K562 (cell line): ENCODE results near the gene TTC28. TPM values are rescaled to one million over a fixed set of nuclear protein-coding genes. Genes with fewer than 3 reads are reported as not detected.
A peak's percentile ranks its signal among the peaks of the same experiment; 100 is the strongest.

Experiments used
- ATAC-seq: fragments of 200-7000 bp; cut with Tn5 transposase; 3 replicates; pipeline ENCODE4 v1.9.1; 2020; ENCODE audit warnings: moderate library complexity
- BruUV-seq: library from RNA; stranded (reverse); fragments of 400-500 nt; replicated peaks from 2 replicates; lab custom pipeline; 2021; lab: Mats Ljungman, UMichigan
- CTCF ChIA-PET: fragments of 300-600 bp; formaldehyde crosslinking; extraction: SDS; loops from one replicate; lab custom pipeline; 2021; ENCODE audit warnings: low intra/inter-chr PET ratio; lab: Yijun Ruan, JAX
- POLR2A ChIA-PET: fragments of 300-600, 350-650 bp; sonication (Branson Sonifier 250); formaldehyde crosslinking; extraction: SDS; loops from one replicate; lab custom pipeline; 2021; ENCODE audit warnings: antibody characterized with exemption, inconsistent platforms; lab: Yijun Ruan, JAX
- DNase-seq, 4 experiments: peaks; one replicate each; pipeline versions ENCODE4 v3.0.0 to v3.0.0-alpha.2; 2011 to 2018; ENCODE audit warnings: low spot score in 3 of 4, mixed read lengths in 3 of 4; ENCODE audit errors: extremely low read depth in 1 of 4
- FAIRE-seq: peaks from 2 replicates; lab custom pipeline; 2011; peaks lifted over from hg19 to GRCh38; lab: Jason Lieb, UNC
- H2AFZ ChIP-seq: 2 replicates; pipeline ENCODE4 v1.6.0; 2011; ENCODE audit warnings: low read depth, low read length, control low read depth, inconsistent platforms
- H3K27ac ChIP-seq: fragments of 200-600 bp; 3 replicates; pipeline ENCODE4 v1.8.0; 2011; ENCODE audit warnings: low read depth, mild to moderate bottlenecking, control low read depth, inconsistent platforms, low read length, moderate library complexity, mixed read lengths; ENCODE audit errors: extremely low read depth
- H3K27me3 ChIP-seq, 2 experiments: fragments of 300-600 bp in 1 of 2; 2 replicates in 1 of 2; 3 replicates in 1 of 2; pipeline versions ENCODE4 v1.6.0 to v1.8.0; 2011; ENCODE audit warnings: inconsistent platforms in 2 of 2, low read length in 2 of 2, mild to moderate bottlenecking in 1 of 2, mixed read lengths in 1 of 2, moderate library complexity in 1 of 2; ENCODE audit not compliant: control insufficient read depth in 2 of 2, insufficient read depth in 2 of 2
- H3K36me3 ChIP-seq: fragments of 300-600 bp; 3 replicates; pipeline ENCODE4 v1.8.0; 2011; ENCODE audit warnings: mild to moderate bottlenecking, low read length, inconsistent platforms; ENCODE audit not compliant: control insufficient read depth, insufficient read depth
- H3K4me1 ChIP-seq, 2 experiments: fragments of 200-600 bp in 1 of 2; replicated peaks in 1 of 2; 2 replicates in 1 of 2; 3 replicates in 1 of 2; pipeline versions ENCODE4 v1.5.1 to v1.8.0; 2011; ENCODE audit warnings: inconsistent platforms in 2 of 2, low read length in 2 of 2, mild to moderate bottlenecking in 1 of 2, mixed read lengths in 1 of 2, moderate library complexity in 1 of 2; ENCODE audit not compliant: control insufficient read depth in 2 of 2, insufficient read depth in 2 of 2
- H3K4me2 ChIP-seq: 2 replicates; pipeline ENCODE4 v1.6.1; 2011; ENCODE audit warnings: low read length, control low read depth, inconsistent platforms, mixed read lengths; ENCODE audit not compliant: insufficient read depth
- H3K4me3 ChIP-seq: fragments of 200-600 bp; sonication (generic), shearing (Covaris generic); 2 replicates; pipeline ENCODE4 v1.5.1; 2016; ENCODE audit warnings: control low read depth, inconsistent platforms
- H3K79me2 ChIP-seq: fragments of 200-600 bp; 3 replicates; pipeline ENCODE4 v1.8.0; 2011; ENCODE audit warnings: low read length, inconsistent platforms; ENCODE audit not compliant: control insufficient read depth, insufficient read depth
- H3K9ac ChIP-seq, 2 experiments: 2 replicates each; pipeline versions ENCODE4 v1.6.0 to v1.6.1; 2011; ENCODE audit warnings: low read depth in 2 of 2, low read length in 2 of 2, control low read depth in 1 of 2, inconsistent platforms in 1 of 2, mild to moderate bottlenecking in 1 of 2, mixed read lengths in 1 of 2; ENCODE audit not compliant: insufficient read depth in 1 of 2
- H3K9me1 ChIP-seq: one replicate; pipeline ENCODE4 v1.6.0; 2011; ENCODE audit warnings: inconsistent platforms, mild to moderate bottlenecking, low read length, moderate library complexity; ENCODE audit not compliant: control insufficient read depth, insufficient read depth
- H3K9me3 ChIP-seq: replicated peaks from 2 replicates; pipeline ENCODE4 v1.5.1; 2011; ENCODE audit warnings: low read depth, low read length, inconsistent platforms; ENCODE audit not compliant: control insufficient read depth, insufficient read depth
- H4K20me1 ChIP-seq: replicated peaks from 2 replicates; pipeline ENCODE4 v1.6.1; 2011; ENCODE audit warnings: low read length, inconsistent platforms, mixed read lengths; ENCODE audit not compliant: control insufficient read depth, insufficient read depth
- CGGBP1 ChIP-seq: fragments of 250-450 bp; sonication (Bioruptor Pico); IDR thresholded peaks from 2 replicates; pipeline ENCODE4 v1.9.0; 2021; ENCODE audit warnings: mild to moderate bottlenecking
- KLF13 ChIP-seq: fragments of 450-650 bp; IDR thresholded peaks from 2 replicates; pipeline ENCODE4 v1.6.1; 2016; ENCODE audit warnings: missing genetic modification characterization, low read depth, mild to moderate bottlenecking, missing compliant biosample characterization, moderate library complexity, borderline replicate concordance
- NCOA1 ChIP-seq: fragments of 450-650 bp; IDR thresholded peaks from 2 replicates; pipeline ENCODE4 v1.6.1; 2016; ENCODE audit warnings: low read depth
- SIRT6 ChIP-seq: IDR thresholded peaks from one replicate; pipeline ENCODE4 v1.6.1; 2012; ENCODE audit warnings: low read depth, mild to moderate bottlenecking, control low read depth, inconsistent platforms, low read length, moderate library complexity
- TCF3 ChIP-seq: sonication (generic); formaldehyde crosslinking; IDR thresholded peaks from 2 replicates; pipeline ENCODE4 v1.4.0; 2020; ENCODE audit warnings: mild to moderate bottlenecking, missing genetic modification reagents
- ZFP91 ChIP-seq: sonication (generic); formaldehyde crosslinking; IDR thresholded peaks from 2 replicates; pipeline ENCODE4 v1.8.0; 2022; ENCODE audit warnings: mild to moderate bottlenecking, missing genetic modification reagents
- ZNF449 ChIP-seq: fragments of 250-450 bp; sonication (Bioruptor Pico); IDR thresholded peaks from 2 replicates; pipeline ENCODE4 v1.8.0; 2022; ENCODE audit warnings: moderate library complexity, mild to moderate bottlenecking, inconsistent platforms
- ZNF76 ChIP-seq: fragments of 250-450 bp; sonication (Bioruptor Pico); IDR thresholded peaks from 2 replicates; pipeline ENCODE4 v1.4.0; 2020; ENCODE audit warnings: mild to moderate bottlenecking, moderate library complexity, borderline replicate concordance
- WGBS: fragments of 100-300 bp; shearing (Covaris generic); methylation state at CpG from one replicate; pipeline ENCODE4 v1.1.6; 2016; ENCODE audit warnings: low coverage, mixed read lengths; ENCODE audit not compliant: insufficient coverage; ENCODE audit errors: missing lambda C conversion rate; 5-methylcytosine and 5-hydroxymethylcytosine counted together
- in situ Hi-C: fragments of 300-500 bp; cut with MboI; formaldehyde crosslinking; loops from 4 replicates; pipeline ENCODE4 v1.15.0; 2018; ENCODE audit warnings: inconsistent platforms, mixed read lengths
- intact Hi-C: fragments of 100-400 bp; cut with micrococcal nuclease; formaldehyde crosslinking; loops from 2 replicates; pipeline ENCODE4 v1.14.2; 2022
- polyA plus RNA-seq, 8 experiments: library from polyadenylated mRNA; depleted of rRNA in 4 of 8; stranded (reverse) in 5 of 8; unstranded in 3 of 8; fragments of >200 nt; fragmentation: Nextera tagmentation in 2 of 8; fragmentation: Illumina TruSeq in 1 of 8; extraction: Ambion mirVana in 2 of 8; extraction: Trizol in 1 of 8; gene quantifications; 2 replicates each; pipeline versions ENCODE4 v1.2.1 to v1.2.3, GENCODE V29; 2011 to 2014; ENCODE audit warnings: inconsistent platforms in 1 of 8, missing spikeins in 1 of 8
- total RNA-seq, 7 experiments: library from RNA; depleted of rRNA in 6 of 7; stranded (reverse); fragments of >200 nt in 6 of 7; fragmentation: Illumina TruSeq in 2 of 7; extraction: Trizol in 2 of 7; gene quantifications; 2 replicates each; pipeline versions ENCODE4 v1.2.1 to v1.2.3, GENCODE V29; 2011 to 2021; ENCODE audit warnings: low replicate concordance in 1 of 7

TTC28 gene
- total and polyA plus RNA-seq, 9 of the 15 experiments (the other 6 are each of a cell fraction or from before 2014, with no cell fraction given), result 0.22 to 10.7 (median 3.1) TPM

GRCh38 chr22:28563636-28564035 is 116.0 kb downstream of the TTC28 start:
- Histone ChIP-seq H3K4me3 (no peak overlapping the region), H3K4me2 (no peak overlapping the region), H3K79me2 (no peaks in the 10 kb centered on the region), H4K20me1 (no peaks in the 10 kb centered on the region), H3K9ac (no peak overlapping the region), H3K9me3 (no peaks in the 10 kb centered on the region), H3K4me1 (peaks cover 3 to 30% of the 10 kb centered on the region in 2 experiments; a peak in 3 of 5 replicates), H3K9me1 (no peaks in the 10 kb centered on the region), H3K27me3 (no peaks in the 10 kb centered on the region), H3K27ac (no peak overlapping the region), H3K36me3 (no peaks in the 10 kb centered on the region), H2AFZ (no peak overlapping the region)
- ChIA-PET CTCF (no interaction called here), POLR2A (no interaction called here)
- intact Hi-C loops (no loop called here), in situ Hi-C loops (no loop called here)
- WGBS, result 73% methylated on average over 2 of the region's 2 CpGs
- FAIRE-seq (no peak), DNase-seq (no peak), ATAC-seq (no peak)
- BruUV-seq, result no TSS peak
- no peak for TF ChIP-seq CGGBP1 (CRISPR knock-in tag)

GRCh38 chr22:28562324-28562723 is 117.3 kb downstream of the TTC28 start:
- POLR2A ChIA-PET, result interaction anchor here (0.7 kb wide), 1 partner anchor 238 kb away, joined by 3 read pairs; no protein-coding TSS in a partner anchor
- Histone ChIP-seq H3K9ac (no peak overlapping the region), H3K4me3 (no peak overlapping the region), H4K20me1 (no peaks in the 10 kb centered on the region), H3K36me3 (no peaks in the 10 kb centered on the region), H3K4me2 (no peak overlapping the region), H3K27me3 (no peaks in the 10 kb centered on the region), H2AFZ (0 out of 2 replicates have a peak overlapping the region, but pooled peaks have one; percentile 44), H3K9me3 (no peaks in the 10 kb centered on the region), H3K79me2 (no peaks in the 10 kb centered on the region), H3K27ac (peak overlapping the region; percentile 3; the same call in 1 of the 3 replicates), H3K9me1 (no peaks in the 10 kb centered on the region), H3K4me1 (peaks cover 3 to 30% of the 10 kb centered on the region in 2 experiments; a peak in 3 of 5 replicates)
- no TSS peak for BruUV-seq
- in situ Hi-C loops, result no loop called here
- DNase-seq (no peak), ATAC-seq (no peak), FAIRE-seq (no peak)
- CTCF ChIA-PET, result no interaction called here
- intact Hi-C loops, result no loop called here
- 78% methylated on average over 1 of the region's 1 CpG for WGBS
- TF ChIP-seq TCF3 (CRISPR knock-in tag) (no peak), SIRT6 (no peak), KLF13 (tag) (no peak), ZFP91 (CRISPR knock-in tag) (no peak), ZNF449 (CRISPR knock-in tag) (no peak), ZNF76 (no peak), NCOA1 (no peak)
